Fibroblast of the aortic adventitia (primary cell): ENCODE data around the gene ACACB. TPM values are rescaled to one million over a fixed set of nuclear protein-coding genes. Genes with fewer than 3 reads are reported as not detected.

Source experiments
- DNase-seq: peaks from one replicate; pipeline ENCODE4 v3.0.0-alpha.2; 2010; ENCODE audit warnings: low read depth
- H3K4me3 ChIP-seq: 2 replicates; pipeline ENCODE4 v1.5.1; 2011; ENCODE audit warnings: low read depth, mild to moderate bottlenecking, control low read depth, low read length, moderate library complexity
- CTCF ChIP-seq: IDR thresholded peaks from 2 replicates; pipeline ENCODE4 v1.5.1; 2011; ENCODE audit warnings: mild to moderate bottlenecking, low read length, control low read depth, inconsistent platforms; ENCODE audit not compliant: insufficient read depth
- total RNA-seq: library from RNA; depleted of rRNA; stranded (reverse); fragments of >200 nt; gene quantifications from 2 replicates; pipeline ENCODE4 v1.2.3, GENCODE V29; 2012; ENCODE audit warnings: low replicate concordance

Gene ACACB
- total RNA-seq, 1 donor = 14.7 TPM

GRCh38 chr12:109192358-109192757 is 76.0 kb downstream of the ACACB start:
- H3K4me3 ChIP-seq = no peak overlapping the region
- peak; percentile 52 for DNase-seq
- TF ChIP-seq CTCF = no peak

- DNase-seq = no peak
- TF ChIP-seq CTCF = no peak
- H3K4me3 ChIP-seq = no peak overlapping the region
Measured at GRCh38 chr12:109193896-109194295, 77.5 kb downstream of the ACACB start.

- TF ChIP-seq CTCF = no peak
- no peak overlapping the region for H3K4me3 ChIP-seq
- no peak for DNase-seq
Measured at GRCh38 chr12:109196332-109196731, 79.9 kb downstream of the ACACB start.

- no peak overlapping the region for H3K4me3 ChIP-seq
- DNase-seq = no peak
- no peak for TF ChIP-seq CTCF
Measured at GRCh38 chr12:109197327-109197726, 80.9 kb downstream of the ACACB start.

- TF ChIP-seq CTCF = no peak
- DNase-seq = no peak
- no peak overlapping the region for H3K4me3 ChIP-seq
Measured at GRCh38 chr12:109199324-109199723, 82.9 kb downstream of the ACACB start.

- no peak for DNase-seq
- no peak overlapping the region for H3K4me3 ChIP-seq
- TF ChIP-seq CTCF = no peak
Measured at GRCh38 chr12:109200825-109201495, 84.6 kb downstream of the ACACB start.

GRCh38 chr12:109201496-109201885 is 85.1 kb downstream of the ACACB start:
- no peak for TF ChIP-seq CTCF
- no peak overlapping the region for H3K4me3 ChIP-seq
- no peak for DNase-seq
